Activated CD4-positive, CD25-positive, alpha-beta regulatory T cell treated with anti-CD3 and anti-CD28 coated beads, Interleukin-2, amount 50 U/mL, for 72 hours (primary cell): ENCODE results near the gene RASGRF1.

Experiments
- DNase-seq: peaks from one replicate; pipeline ENCODE4 v3.0.0; 2021

RASGRF1 gene

GRCh38 chr15:78925956-78926743 is 164.4 kb downstream of the RASGRF1 start:
- DNase-seq, result no peak

- DNase-seq, result no peak
Observed at GRCh38 chr15:78925076-78925624, 165.4 kb downstream of the RASGRF1 start.

DNA sequence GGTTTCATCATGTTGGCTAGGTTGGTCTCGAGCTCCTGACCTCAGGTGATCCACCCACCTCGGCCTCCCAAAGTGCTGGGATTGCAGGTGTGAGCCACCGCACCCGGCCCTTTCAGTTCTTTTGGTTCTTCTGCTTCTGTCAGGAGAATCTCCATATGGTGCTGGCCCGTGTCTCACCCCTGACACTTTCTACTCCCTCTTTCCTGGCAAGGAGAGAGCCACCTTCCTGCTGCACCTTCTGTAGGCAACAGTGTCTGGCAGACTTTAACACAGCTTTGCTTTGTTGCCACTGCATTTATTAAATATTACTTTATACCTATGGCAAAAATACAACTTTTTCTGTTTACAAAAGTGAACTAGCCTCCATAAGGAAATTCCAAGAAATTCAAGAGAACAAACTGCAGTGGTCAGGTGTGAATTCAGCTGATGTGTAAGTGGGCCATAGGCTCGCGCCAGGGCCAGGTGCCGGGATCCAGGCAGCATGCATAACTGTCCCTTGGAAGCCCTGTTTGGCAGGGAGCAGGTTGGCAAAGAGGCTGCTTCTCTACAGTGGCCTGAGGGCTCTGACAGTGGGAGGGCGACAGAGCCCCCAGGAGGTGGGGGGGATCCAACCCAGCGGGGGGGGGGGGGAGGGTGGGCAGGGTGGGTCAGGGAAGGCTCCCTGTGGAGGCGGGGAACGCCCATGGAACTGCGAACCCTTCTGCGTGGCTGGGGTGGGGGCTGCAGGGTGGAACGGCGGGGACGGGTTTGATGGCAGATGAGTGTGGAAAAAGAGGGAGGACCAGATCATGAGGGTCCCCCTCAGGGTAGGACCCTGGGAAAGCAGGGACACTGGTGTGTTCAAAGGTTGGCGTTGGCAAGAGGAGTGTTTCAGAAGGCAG is 166.9 kb downstream of the RASGRF1 start:
- DNase-seq, result no peak

DNA sequence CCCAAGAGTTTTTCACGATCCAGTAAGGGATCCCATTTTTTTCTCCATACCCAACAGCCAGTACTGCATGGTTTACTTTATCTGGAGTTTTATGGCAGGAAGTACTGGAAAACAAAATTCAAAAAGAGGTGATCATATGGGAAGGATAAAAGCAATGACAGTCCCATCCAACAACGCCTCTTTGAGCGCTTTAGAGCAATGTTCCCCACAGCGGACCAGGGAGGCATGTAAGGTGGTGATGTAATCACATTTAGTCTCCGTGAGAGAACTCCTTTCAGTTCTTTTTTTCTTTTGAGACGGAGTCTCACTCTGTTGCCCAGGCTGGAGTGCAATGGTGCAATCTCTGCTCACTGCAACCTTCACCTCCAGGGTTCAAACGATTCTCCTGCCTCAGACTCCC is 167.6 kb downstream of the RASGRF1 start:
- DNase-seq, result no peak

DNA sequence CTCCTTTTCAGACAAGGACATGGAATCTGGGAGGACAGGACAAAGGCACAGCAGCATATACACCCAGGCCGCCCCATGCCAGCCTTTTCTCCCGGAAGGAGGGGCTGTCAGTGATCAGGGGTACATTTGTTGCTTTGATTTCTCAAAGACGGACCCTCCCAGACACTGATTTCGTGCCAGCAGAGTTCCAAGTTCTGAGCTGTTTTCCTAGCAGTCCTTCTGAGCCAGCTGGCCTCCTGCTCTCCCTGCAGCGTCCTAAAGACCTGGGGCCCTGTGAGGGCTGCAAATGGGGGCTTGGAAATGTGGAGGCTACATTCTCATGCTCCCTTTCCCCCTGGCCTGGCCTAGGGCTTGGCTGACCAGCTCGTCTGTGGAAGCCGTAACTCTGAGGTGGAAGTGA is 168.1 kb downstream of the RASGRF1 start:
- DNase-seq, result no peak

DNA sequence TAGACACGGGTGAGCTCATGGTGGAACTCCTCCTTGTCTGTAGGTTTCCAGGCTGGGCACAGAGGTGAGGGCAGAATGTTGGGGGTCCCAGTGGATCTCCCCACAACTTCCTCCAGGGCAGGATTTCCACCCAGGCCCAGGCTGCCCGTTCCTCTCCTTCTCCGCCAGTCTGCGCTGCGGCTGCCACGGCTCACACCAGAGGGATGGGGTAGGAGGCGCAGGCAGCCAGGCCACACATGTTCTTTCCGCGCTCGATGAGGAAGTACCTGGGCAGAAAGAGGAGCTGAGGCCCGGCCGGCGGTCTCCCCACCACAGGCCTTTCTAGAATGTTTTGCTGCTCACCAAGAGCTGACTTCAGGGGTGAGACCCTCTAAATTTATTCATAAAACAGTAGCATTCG is 168.6 kb downstream of the RASGRF1 start:
- no peak for DNase-seq

DNA sequence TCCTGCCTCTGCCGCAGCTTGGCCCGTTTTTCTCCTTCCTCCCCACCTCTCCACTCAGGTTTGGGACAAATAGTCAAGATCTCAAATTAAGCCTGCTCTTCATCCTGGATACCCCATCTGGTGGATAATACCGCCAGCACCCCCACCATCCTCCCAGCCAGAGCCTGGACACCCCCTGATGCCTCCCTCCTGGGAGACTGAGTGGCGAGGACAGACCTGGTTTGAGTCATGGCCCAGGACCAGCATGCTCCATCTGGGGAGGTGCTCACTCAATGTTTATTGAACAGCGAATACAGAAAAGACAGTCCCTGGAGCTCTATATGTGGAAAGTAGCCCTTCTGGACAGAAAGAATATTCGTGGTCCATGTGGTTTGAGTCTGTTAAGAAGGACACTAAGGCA is 169.1 kb downstream of the RASGRF1 start:
- DNase-seq, result no peak

DNA sequence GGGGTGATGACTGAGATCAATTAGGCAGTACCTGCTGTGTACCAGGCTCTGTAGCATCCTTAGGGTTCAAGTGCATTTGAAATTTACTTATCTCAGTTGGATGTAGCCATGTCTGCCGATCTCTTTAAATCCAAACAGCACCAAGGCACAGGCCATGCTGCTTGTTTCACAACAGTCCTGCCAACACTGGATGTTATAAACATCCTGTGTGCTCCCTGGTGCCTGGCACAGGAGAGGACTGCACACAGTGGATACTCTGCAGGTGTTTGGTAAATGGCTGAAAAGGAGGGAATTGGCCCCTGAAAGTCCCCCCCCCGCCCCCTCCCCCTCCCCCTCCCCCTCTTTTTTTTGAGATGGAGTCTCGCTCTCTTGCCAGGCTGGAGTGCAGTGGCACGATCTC is 172.7 kb downstream of the RASGRF1 start:
- no peak for DNase-seq

DNA sequence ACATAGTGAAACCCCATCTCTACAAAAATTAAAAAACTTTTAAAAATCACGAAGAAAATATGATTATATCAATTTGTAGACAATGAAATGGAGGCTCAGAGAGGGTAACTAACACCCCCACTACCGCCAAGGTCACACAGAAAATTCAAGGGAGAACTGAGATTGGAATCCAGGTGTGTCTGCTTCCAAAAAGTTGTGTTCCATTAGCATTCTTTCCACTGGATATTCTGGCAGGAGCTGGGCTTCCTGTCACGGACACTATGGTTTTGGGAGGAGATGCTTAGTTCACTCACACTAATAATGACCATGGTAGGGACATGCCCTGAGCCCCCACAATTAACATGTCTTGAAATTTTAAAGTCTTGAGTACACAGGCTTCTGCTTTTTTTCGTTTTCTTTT is 174.5 kb downstream of the RASGRF1 start:
- no peak for DNase-seq

DNA sequence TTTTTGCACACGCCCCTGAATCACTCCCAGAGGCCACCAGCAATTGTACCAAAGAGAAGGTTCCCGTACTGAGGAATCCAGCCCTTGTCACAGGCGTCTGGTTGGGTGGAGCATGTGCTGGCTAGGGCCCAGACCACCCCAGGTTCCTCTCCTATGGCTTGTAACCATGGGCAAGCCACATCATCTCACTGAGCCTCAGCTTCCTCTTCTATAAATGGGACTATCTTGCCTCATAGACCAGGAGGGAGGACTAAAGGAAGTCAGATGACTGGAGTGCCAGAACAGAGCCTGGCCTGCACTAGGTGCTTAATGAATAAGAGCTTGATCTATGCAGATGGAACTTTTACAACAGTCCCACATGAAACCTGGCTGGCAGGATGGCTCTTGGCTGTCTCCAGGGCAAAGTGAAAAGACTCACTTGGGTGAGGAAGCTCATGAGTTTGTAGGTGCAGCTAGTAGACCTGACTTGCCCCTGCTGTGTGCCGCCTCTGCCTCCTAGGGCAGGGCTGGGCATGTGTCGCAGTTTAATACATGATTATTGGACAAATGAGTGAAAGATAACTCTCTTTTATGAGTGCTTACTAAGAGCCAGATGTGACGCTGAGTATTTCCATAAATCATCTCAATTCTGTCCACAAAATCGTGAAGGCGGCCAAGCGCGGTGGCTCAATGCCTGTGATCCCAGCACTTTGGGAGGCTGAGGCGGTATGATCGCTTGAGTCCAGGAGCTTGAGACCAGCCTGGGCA is 175.1 kb downstream of the RASGRF1 start:
- no peak for DNase-seq

GRCh38 chr15:78914027-78914764 is 176.4 kb downstream of the RASGRF1 start:
- no peak for DNase-seq

DNA sequence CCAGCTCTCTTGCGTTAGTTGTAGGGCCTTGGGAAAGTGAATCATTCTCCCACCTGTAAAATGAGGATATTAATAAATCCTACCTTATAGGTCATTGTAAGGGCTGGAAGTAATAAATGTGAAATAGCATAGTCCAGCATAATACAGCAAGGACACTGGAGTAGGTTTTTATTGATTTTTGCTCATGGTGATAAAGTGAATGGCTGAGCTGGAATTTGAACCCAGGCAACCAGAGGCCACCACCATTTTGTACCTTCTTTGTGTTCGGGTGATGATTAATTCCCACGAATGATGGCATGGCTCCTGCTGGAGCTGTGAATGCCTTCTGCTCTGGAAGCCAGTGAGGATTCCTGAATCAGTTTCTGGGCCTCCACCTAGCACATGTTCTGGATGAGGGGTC is 177.6 kb downstream of the RASGRF1 start:
- no peak for DNase-seq

DNA sequence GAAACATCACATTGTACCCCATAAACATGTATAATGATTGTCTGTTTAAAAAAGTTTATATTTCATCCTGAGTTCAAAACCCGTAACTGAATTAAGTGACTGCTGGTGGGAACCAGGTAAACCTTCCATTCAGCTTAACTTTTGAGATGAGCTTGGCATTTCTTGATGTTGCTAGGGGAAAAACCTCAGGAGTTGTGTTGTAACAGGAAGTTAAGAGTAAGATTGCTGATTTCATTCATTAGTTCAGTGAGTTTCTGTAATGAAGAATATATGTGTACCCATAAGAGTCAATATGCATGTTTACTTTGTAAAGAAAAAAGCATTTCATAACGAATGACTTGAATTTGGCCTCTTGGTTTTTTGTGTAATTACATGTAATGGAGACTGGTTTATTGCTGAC is 178.3 kb downstream of the RASGRF1 start:
- no peak for DNase-seq

DNA sequence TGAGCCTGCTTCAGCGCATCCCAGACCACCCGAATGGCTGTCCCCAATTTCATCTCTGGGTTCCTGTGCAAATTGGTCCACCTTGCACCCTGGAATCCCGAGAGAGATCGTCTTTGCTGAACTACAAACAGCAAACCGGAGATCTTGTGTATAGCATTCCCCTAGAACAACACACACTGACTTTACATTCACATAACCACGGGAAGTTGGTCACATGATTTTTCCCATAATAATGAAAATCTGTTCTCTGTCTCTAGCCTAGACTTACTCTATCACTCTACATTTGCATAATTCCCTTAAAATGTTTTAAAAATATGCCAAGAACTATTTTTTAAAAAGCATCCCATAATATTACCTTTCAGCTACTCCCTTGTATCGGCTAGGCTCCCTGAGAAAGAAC is 180.3 kb downstream of the RASGRF1 start:
- no peak for DNase-seq
